Activated CD4-positive, alpha-beta T cell treated with anti-CD3 and anti-CD28 coated beads, Interleukin-2, amount 10 ng/mL, durations not matched to agents 7 days and 5 days (primary cell): Measurements from ENCODE around the gene MAD1L1. TPM values are rescaled to one million over a fixed set of nuclear protein-coding genes. Genes with fewer than 3 reads are reported as not detected.
"Not testable (repeated sequence)": the region's sequence is repeated elsewhere in the genome, so short reads cannot be mapped to it uniquely, and the experiment has no call there.

Source experiments
- CTCF ChIA-PET: fragments of 350-600 bp; sonication (Branson Sonifier 250); formaldehyde crosslinking; loops from one replicate; lab custom pipeline; 2021; ENCODE audit warnings: antibody characterized with exemption; lab: Charles Lee
- POLR2A ChIA-PET: fragments of 350-600 bp; sonication (Branson Sonifier 250); formaldehyde crosslinking; loops from one replicate; lab custom pipeline; 2021; ENCODE audit warnings: antibody characterized with exemption; lab: Charles Lee
- DNase-seq: peaks from one replicate; pipeline ENCODE4 v3.0.0-alpha.2; 2020
- H3K27ac Mint-ChIP-seq: one replicate; pipeline ENCODE4 v1.8.0; 2021; ENCODE audit warnings: mild to moderate bottlenecking, moderate library complexity, mixed read lengths
- H3K27me3 Mint-ChIP-seq: one replicate; pipeline ENCODE4 v1.8.0; 2021; ENCODE audit warnings: mixed read lengths
- H3K36me3 Mint-ChIP-seq: one replicate; pipeline ENCODE4 v1.8.0; 2021; ENCODE audit warnings: low read depth, mixed read lengths
- H3K4me1 Mint-ChIP-seq: one replicate; pipeline ENCODE4 v1.8.0; 2021; ENCODE audit warnings: mixed read lengths
- H3K4me3 Mint-ChIP-seq: one replicate; pipeline ENCODE4 v1.8.0; 2021; ENCODE audit warnings: mild to moderate bottlenecking, moderate library complexity, mixed read lengths
- H3K9me3 Mint-ChIP-seq: one replicate; pipeline ENCODE4 v1.8.0; 2021; ENCODE audit warnings: mixed read lengths
- total RNA-seq, 2 experiments: library from RNA; stranded (reverse); gene quantifications; one replicate each; pipeline ENCODE4 v1.2.3, GENCODE V29; 2021

Gene MAD1L1
- total RNA-seq, 2 experiments from 2014 or later, result 125 to 127 TPM

DNA sequence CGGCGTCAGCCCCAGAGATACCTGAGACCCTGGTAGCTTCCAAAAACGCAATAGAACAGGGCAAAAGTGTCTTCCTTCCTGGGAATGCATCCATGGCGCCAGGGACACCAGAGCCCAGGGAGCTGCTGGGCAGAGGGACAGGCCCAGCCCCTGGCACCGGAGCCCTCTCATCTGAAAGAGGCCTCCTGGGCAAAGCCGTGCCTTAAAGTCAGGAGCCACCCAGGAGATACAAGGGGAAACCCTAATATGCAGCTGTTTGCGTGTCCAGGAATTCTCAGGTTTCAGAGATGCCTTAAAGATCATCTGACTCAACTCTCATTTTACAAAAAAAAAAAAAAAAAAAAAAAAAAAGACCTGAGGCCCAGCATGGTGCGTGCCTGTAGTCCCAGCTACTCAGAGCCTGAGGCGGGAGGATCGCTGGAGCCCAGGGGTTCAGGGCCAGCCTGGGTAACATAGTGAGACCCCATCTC is 37.3 kb upstream of the MAD1L1 start:
- DNase-seq, result no peak
- Mint-ChIP-seq H3K4me3 (no peak overlapping the region), H3K4me1 (no peaks in the 10 kb centered on the region), H3K27ac (no peak overlapping the region), H3K9me3 (no peaks in the 10 kb centered on the region), H3K27me3 (no peaks in the 10 kb centered on the region), H3K36me3 (peaks cover 2% of the 10 kb centered on the region)
- CTCF ChIA-PET, result no interaction called here
- POLR2A ChIA-PET, result no interaction called here

- H3K4me3 Mint-ChIP-seq, H3K36me3 Mint-ChIP-seq, H3K27ac Mint-ChIP-seq, POLR2A ChIA-PET, H3K4me1 Mint-ChIP-seq, CTCF ChIA-PET, DNase-seq, H3K27me3 Mint-ChIP-seq, H3K9me3 Mint-ChIP-seq: not testable (repeated sequence)
These were observed 36.6 kb upstream of the MAD1L1 start for GRCh38 chr7:2269089-2269990.

- no peak for DNase-seq
- Mint-ChIP-seq H3K9me3 (no peaks in the 10 kb centered on the region), H3K27ac (no peak overlapping the region), H3K4me3 (no peak overlapping the region), H3K27me3 (no peaks in the 10 kb centered on the region), H3K4me1 (peaks cover 2% of the 10 kb centered on the region), H3K36me3 (peaks cover 6% of the 10 kb centered on the region)
- ChIA-PET POLR2A (no interaction called here), CTCF (interaction anchor here (0.7 kb wide), 1 partner anchor 10 kb away, joined by 3 read pairs; no protein-coding TSS in a partner anchor)
These were observed 34.2 kb upstream of the MAD1L1 start for GRCh38 chr7:2266911-2267310.

- peaks cover 5% of the 10 kb centered on the region for H3K36me3 Mint-ChIP-seq
- H3K27me3 Mint-ChIP-seq, result no peaks in the 10 kb centered on the region
- ChIA-PET CTCF (interaction anchor here (0.5 kb wide), 1 partner anchor 16 kb away, joined by 3 read pairs; no protein-coding TSS in a partner anchor), POLR2A (no interaction called here)
- DNase-seq, result no peak
- H3K4me1 Mint-ChIP-seq, result peaks cover 8% of the 10 kb centered on the region
- H3K9me3 Mint-ChIP-seq, result no peaks in the 10 kb centered on the region
- no peak overlapping the region for H3K4me3 Mint-ChIP-seq
- no peak overlapping the region for H3K27ac Mint-ChIP-seq
These were observed 31.4 kb upstream of the MAD1L1 start for GRCh38 chr7:2264158-2264557.

DNA sequence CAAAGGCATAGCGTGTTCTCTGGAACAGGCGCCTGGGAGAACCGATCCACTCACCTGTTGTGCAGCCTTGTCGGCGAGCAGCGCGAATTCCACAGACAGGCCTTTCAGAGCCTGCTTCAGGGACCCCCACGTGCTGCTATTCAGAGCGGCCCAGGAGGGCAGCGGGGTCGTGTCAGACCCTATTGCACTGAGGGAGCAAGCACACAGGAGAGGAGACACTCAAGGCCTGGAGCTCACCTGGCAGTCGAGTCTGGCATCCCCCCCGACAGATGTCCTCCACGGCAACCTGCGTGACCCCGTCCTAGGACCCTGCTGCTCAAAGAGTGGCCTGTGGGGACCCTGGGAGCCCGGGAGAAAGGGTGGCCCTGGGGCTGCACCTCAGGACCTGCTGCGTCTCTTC is 30.4 kb upstream of the MAD1L1 start:
- DNase-seq, result no peak
- no peak overlapping the region for H3K4me3 Mint-ChIP-seq
- CTCF ChIA-PET, result no interaction called here
- H3K4me1 Mint-ChIP-seq, result peaks cover 8% of the 10 kb centered on the region
- H3K27ac Mint-ChIP-seq, result no peak overlapping the region
- peaks cover 5% of the 10 kb centered on the region for H3K36me3 Mint-ChIP-seq
- H3K9me3 Mint-ChIP-seq, result no peaks in the 10 kb centered on the region
- POLR2A ChIA-PET, result no interaction called here
- no peaks in the 10 kb centered on the region for H3K27me3 Mint-ChIP-seq

DNA sequence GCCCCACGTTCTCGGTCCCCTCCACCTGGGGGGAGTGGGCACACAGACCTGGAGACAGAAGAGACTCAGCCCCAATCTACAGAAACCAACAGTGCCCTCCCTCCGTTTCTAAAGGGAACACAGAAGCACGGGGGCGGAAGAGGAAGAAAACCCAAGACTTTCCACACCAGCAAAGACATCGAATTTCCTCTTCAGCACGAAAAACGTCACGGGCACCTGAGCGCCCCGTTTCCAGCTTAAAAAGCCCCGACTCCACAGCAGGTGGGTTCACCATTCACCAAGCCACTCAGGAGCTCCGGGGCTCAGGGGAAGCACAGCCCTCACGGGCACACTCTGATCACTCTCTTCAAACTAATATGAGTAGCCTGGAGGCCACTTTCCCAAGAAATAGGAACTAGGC is 28.9 kb upstream of the MAD1L1 start:
- ChIA-PET POLR2A (no interaction called here), CTCF (interaction anchor here (1.5 kb wide), 1 partner anchor 10 kb away, joined by 4 read pairs; no protein-coding TSS in a partner anchor)
- peak; percentile 20 for DNase-seq

GRCh38 chr7:2260820-2261219 is 28.1 kb upstream of the MAD1L1 start:
- Mint-ChIP-seq H3K4me1 (peaks cover 8% of the 10 kb centered on the region), H3K9me3 (no peaks in the 10 kb centered on the region), H3K4me3 (no peak overlapping the region), H3K27ac (no peak overlapping the region), H3K36me3 (peaks cover 5% of the 10 kb centered on the region), H3K27me3 (no peaks in the 10 kb centered on the region)
- POLR2A ChIA-PET, result no interaction called here
- CTCF ChIA-PET, result interaction anchor here (1.5 kb wide), 1 partner anchor 9 kb away, joined by 4 read pairs; no protein-coding TSS in a partner anchor
- DNase-seq, result no peak

More for the DNA sequence above, 28.9 kb upstream of the MAD1L1 start:
- peak overlapping the region; percentile 20 for H3K4me3 Mint-ChIP-seq
- no peaks in the 10 kb centered on the region for H3K27me3 Mint-ChIP-seq
- H3K36me3 Mint-ChIP-seq, result peaks cover 5% of the 10 kb centered on the region
- no peaks in the 10 kb centered on the region for H3K9me3 Mint-ChIP-seq
- peaks cover 8% of the 10 kb centered on the region for H3K4me1 Mint-ChIP-seq
- H3K27ac Mint-ChIP-seq, result peak overlapping the region; percentile 81

GRCh38 chr7:2259480-2259879 is 26.7 kb upstream of the MAD1L1 start:
- Mint-ChIP-seq H3K27ac (no peak overlapping the region), H3K4me1 (peaks cover 11% of the 10 kb centered on the region), H3K36me3 (peaks cover 5% of the 10 kb centered on the region), H3K27me3 (no peaks in the 10 kb centered on the region), H3K9me3 (no peaks in the 10 kb centered on the region), H3K4me3 (no peak overlapping the region)
- ChIA-PET POLR2A (no interaction called here), CTCF (interaction anchor here (0.9 kb wide), 1 partner anchor 15 kb away, joined by 3 read pairs; no protein-coding TSS in a partner anchor)
- no peak for DNase-seq

DNA sequence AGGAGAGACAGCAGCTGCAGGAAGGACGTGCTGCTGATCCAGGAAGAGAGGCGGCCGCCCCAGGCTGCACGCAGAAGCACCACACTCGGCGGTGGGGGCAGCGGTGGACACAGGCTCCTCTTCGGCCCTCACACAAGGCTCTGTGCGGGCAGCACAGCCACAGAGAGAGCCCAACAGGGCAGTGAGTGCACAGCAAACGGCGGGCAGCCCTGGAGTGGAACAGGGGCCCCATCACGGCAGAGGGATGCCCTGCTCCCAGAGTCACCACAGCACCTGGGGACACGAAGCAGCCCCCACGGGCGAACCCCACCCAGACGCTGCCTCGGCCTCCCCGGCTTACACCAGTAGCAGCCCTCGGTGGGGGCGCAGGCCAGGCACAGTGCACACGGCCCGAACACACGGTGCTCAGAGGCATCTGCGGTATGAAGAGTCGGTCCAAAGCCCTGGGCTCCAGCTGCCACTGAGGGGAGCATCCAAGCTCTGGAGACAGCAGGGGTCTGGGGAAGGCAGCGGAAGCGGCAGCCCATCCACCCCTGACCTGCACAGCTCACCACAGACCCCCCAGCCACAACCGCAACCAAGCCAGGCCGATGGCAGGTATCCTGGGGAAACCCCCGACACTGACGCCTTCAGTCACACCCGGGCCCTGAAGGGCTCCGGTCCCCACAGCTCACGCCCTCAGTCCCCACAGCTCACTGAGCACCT is 26.1 kb upstream of the MAD1L1 start:
- Mint-ChIP-seq H3K27ac (no peak overlapping the region), H3K36me3 (no peaks in the 10 kb centered on the region), H3K27me3 (no peaks in the 10 kb centered on the region), H3K9me3 (no peaks in the 10 kb centered on the region), H3K4me1 (peaks cover 11% of the 10 kb centered on the region), H3K4me3 (no peak overlapping the region)
- no peak for DNase-seq
- POLR2A ChIA-PET, result no interaction called here
- CTCF ChIA-PET, result interaction anchor here (0.9 kb wide), 1 partner anchor 14 kb away, joined by 3 read pairs; no protein-coding TSS in a partner anchor

- Mint-ChIP-seq H3K4me1 (peaks cover 13% of the 10 kb centered on the region), H3K9me3 (no peaks in the 10 kb centered on the region), H3K36me3 (no peaks in the 10 kb centered on the region), H3K27me3 (no peaks in the 10 kb centered on the region), H3K27ac (no peak overlapping the region), H3K4me3 (no peak overlapping the region)
- CTCF ChIA-PET, result interaction anchor here (1.1 kb wide), 1 partner anchor 17 kb away, joined by 3 read pairs; no protein-coding TSS in a partner anchor
- POLR2A ChIA-PET, result no interaction called here
- no peak for DNase-seq
These were observed 24.9 kb upstream of the MAD1L1 start for GRCh38 chr7:2257651-2258050.

DNA sequence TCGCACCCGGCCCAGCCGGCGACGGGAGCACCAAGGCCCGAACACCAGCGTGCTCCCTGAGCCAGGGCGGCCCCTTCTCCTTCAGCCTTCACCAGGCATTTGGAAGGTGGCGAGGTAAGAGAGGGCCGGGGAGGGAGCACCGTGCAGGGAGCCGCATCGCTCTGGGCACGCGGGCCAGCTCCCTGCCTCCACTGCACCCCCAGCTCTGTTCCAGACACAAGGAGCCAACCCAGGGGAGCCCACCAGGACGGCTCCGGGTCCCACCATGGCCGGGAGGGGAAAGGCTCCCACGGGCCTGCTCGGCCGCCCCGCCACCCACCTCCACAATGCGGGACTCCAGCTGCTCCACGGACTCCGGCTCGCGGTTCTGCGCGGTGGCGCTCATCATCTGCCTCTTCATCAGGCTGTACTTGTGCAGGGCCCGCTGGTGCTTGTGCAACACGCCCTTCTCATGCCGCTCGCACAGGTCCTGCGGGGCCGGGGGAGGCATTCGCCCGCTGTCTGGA is 24.4 kb upstream of the MAD1L1 start:
- ChIA-PET POLR2A (no interaction called here), CTCF (interaction anchor here (1.1 kb wide), 1 partner anchor 16 kb away, joined by 3 read pairs; no protein-coding TSS in a partner anchor)
- peaks cover 13% of the 10 kb centered on the region for H3K4me1 Mint-ChIP-seq
- no peak overlapping the region for H3K27ac Mint-ChIP-seq
- no peaks in the 10 kb centered on the region for H3K27me3 Mint-ChIP-seq
- no peaks in the 10 kb centered on the region for H3K9me3 Mint-ChIP-seq
- no peaks in the 10 kb centered on the region for H3K36me3 Mint-ChIP-seq
- no peak overlapping the region for H3K4me3 Mint-ChIP-seq
- no peak for DNase-seq

- CTCF ChIA-PET, result no interaction called here
- Mint-ChIP-seq H3K4me3 (no peak overlapping the region), H3K36me3 (no peaks in the 10 kb centered on the region)
These were observed 23.7 kb upstream of the MAD1L1 start for GRCh38 chr7:2256306-2257045.

More at GRCh38 chr7:2256306-2257045, 23.7 kb upstream of the MAD1L1 start:
- POLR2A ChIA-PET, result no interaction called here
- Mint-ChIP-seq H3K27ac (no peak overlapping the region), H3K9me3 (no peaks in the 10 kb centered on the region), H3K27me3 (no peaks in the 10 kb centered on the region), H3K4me1 (peaks cover 7% of the 10 kb centered on the region)
- no peak for DNase-seq
